ENCODE data around the gene PIK3CG.

GRCh38 chr7:106952001-106952657, 87.0 kb downstream of the PIK3CG start:
- TF ChIP-seq, protein P1, sequence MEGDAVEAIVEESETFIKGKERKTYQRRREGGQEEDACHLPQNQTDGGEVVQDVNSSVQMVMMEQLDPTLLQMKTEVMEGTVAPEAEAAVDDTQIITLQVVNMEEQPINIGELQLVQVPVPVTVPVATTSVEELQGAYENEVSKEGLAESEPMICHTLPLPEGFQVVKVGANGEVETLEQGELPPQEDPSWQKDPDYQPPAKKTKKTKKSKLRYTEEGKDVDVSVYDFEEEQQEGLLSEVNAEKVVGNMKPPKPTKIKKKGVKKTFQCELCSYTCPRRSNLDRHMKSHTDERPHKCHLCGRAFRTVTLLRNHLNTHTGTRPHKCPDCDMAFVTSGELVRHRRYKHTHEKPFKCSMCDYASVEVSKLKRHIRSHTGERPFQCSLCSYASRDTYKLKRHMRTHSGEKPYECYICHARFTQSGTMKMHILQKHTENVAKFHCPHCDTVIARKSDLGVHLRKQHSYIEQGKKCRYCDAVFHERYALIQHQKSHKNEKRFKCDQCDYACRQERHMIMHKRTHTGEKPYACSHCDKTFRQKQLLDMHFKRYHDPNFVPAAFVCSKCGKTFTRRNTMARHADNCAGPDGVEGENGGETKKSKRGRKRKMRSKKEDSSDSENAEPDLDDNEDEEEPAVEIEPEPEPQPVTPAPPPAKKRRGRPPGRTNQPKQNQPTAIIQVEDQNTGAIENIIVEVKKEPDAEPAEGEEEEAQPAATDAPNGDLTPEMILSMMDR (IDR thresholded peaks at IDR 0.05; ENCODE audit: insufficient read depth, low read depth, low read length), result no peak
- no peak for TF ChIP-seq EZH2 (IDR thresholded peaks at IDR 0.05; ENCODE audit: insufficient read depth, low read length)
